ENCODE measurements around the gene NDST4.

Gene NDST4

DNA sequence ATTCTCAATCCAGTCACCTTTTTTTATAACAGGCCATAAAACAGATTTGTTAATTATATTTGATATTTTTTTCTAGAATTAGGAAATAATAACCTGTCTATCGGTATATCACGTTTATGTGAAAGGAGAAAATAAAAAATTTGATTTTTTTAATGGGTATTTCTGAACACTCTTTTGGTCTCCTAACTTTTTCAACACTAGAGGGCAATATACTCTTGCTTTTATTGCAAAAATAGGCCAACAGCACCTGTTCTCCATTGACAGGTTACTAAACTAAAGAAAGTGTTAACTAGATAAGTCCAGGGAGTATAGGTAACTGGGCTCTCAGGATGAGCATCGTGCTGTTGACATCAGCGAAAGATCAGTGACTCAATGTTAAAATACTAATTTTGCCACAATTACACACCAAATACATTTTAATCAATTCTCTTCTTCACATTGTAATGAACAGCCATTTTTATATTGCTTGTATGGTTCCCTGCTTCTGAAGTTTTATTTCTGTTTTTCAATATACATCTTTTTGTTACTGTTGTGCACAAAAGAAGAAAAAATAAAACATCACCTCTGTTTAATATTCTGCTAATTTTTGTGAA is 22.8 kb downstream of the NDST4 start:
- no peak overlapping the region for H3K4me3 ChIP-seq (replicated peaks; ENCODE audit: insufficient read depth, low read length)
- TF ChIP-seq POLR2AphosphoS5 (IDR thresholded peaks at IDR 0.05; ENCODE audit: low read depth) (no peak), REST (IDR thresholded peaks at IDR 0.05; ENCODE audit: insufficient replicate concordance, low read depth) (no peak), GABPA (IDR thresholded peaks at IDR 0.05; ENCODE audit: low read depth) (no peak), CTCF (IDR thresholded peaks at IDR 0.05; ENCODE audit: insufficient read depth, low read length) (no peak), SPI1 (IDR thresholded peaks at IDR 0.05; ENCODE audit: borderline replicate concordance, low read depth) (no peak)
- no peak for DNase-seq (ENCODE audit: low read depth in 1 of 2, low spot score in 1 of 2)

DNA sequence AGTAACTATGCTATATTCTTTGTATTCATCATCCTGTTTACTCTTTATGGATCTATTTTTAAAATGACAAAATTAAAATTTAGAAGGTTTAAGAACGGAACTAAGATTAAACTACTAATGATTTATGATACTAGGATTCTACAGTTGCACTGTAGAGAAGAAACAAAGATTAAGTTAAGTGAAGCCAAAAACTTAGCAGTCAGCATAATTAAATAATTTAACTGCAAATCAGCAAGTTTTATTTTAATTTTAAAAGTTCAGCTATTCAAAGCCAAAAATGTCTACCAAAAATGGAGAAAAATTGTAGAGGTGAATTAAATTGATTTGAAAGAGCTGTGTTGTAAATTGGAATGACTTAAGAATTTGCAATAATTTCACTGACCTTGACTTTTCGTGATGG is 30.8 kb downstream of the NDST4 start:
- TF ChIP-seq GABPA (IDR thresholded peaks at IDR 0.05; ENCODE audit: low read depth) (no peak), CTCF (IDR thresholded peaks at IDR 0.05; ENCODE audit: insufficient read depth, low read length) (no peak), POLR2AphosphoS5 (IDR thresholded peaks at IDR 0.05; ENCODE audit: low read depth) (no peak), REST (IDR thresholded peaks at IDR 0.05; ENCODE audit: insufficient replicate concordance, low read depth) (no peak), SPI1 (IDR thresholded peaks at IDR 0.05; ENCODE audit: borderline replicate concordance, low read depth) (no peak)
- Histone ChIP-seq H3K27ac (replicated peaks) (no peak overlapping the region), H3K4me3 (replicated peaks; ENCODE audit: insufficient read depth, low read length) (no peak overlapping the region), H3K27me3 (ENCODE audit: insufficient read depth, poor library complexity, severe bottlenecking) (no peaks in the 10 kb centered on the region)
- DNase-seq (ENCODE audit: low read depth in 1 of 2, low spot score in 1 of 2), result no peak

More for the DNA sequence above, 22.8 kb downstream of the NDST4 start:
- Histone ChIP-seq H3K27ac (replicated peaks) (no peak overlapping the region), H3K27me3 (ENCODE audit: insufficient read depth, poor library complexity, severe bottlenecking) (no peaks in the 10 kb centered on the region)

DNA sequence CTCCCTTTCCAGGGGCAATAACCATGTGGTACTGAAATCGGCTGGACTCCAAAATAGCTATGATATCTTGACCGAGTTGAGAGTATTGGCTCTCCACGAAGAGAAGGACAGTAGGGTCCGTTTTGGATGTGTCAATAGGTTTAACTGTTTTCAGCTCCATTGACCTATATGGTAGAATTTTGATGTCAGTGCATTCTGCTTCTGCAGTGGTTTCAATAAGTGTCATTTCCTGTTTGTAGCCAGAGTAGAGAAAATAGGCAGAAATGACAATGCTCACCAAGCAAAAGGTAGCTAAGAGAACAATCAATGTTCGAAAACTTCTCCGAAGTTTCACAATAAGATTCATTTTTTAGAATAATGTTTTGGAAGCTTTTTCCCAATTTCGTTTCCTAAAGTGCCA is 36.7 kb downstream of the NDST4 start:
- H3K4me3 ChIP-seq (replicated peaks; ENCODE audit: insufficient read depth, low read length), result no peak overlapping the region
- DNase-seq (ENCODE audit: low read depth in 1 of 2, low spot score in 1 of 2), result no peak
- no peak overlapping the region for H3K27ac ChIP-seq (replicated peaks)
- no peak for TF ChIP-seq CTCF (IDR thresholded peaks at IDR 0.05; ENCODE audit: insufficient read depth, low read length)
- no peak for TF ChIP-seq SPI1 (IDR thresholded peaks at IDR 0.05; ENCODE audit: borderline replicate concordance, low read depth)
- no peak for TF ChIP-seq POLR2AphosphoS5 (IDR thresholded peaks at IDR 0.05; ENCODE audit: low read depth)
- no peak for TF ChIP-seq REST (IDR thresholded peaks at IDR 0.05; ENCODE audit: insufficient replicate concordance, low read depth)
- no peak for TF ChIP-seq GABPA (IDR thresholded peaks at IDR 0.05; ENCODE audit: low read depth)
- H3K27me3 ChIP-seq (ENCODE audit: insufficient read depth, poor library complexity, severe bottlenecking), result no peaks in the 10 kb centered on the region
